ENCODE measurements around the gene TNFRSF21.
A peak's percentile ranks its signal among the peaks of the same experiment; 100 is the strongest.
"Not testable (repeated sequence)": the region's sequence is repeated elsewhere in the genome, so short reads cannot be mapped to it uniquely, and the experiment has no call there.

TNFRSF21 gene

GRCh38 chr6:47309291-47310130 lies at the start of gene TNFRSF21:
TNFRSF21 (minus strand) TSS chr6:47309905; CDS start chr6:47309511, 394 bp downstream.
- peak; percentile 40 to 77 (median 56) for DNase-seq

- no peak for DNase-seq
Observed at GRCh38 chr6:47358440-47359225, 48.9 kb upstream of the TNFRSF21 start.

- no peak for DNase-seq
Observed at GRCh38 chr6:47357827-47358226, 48.1 kb upstream of the TNFRSF21 start.

GRCh38 chr6:47355496-47355895 lies 45.8 kb upstream of the TNFRSF21 start:
- DNase-seq: no peak

- no peak for DNase-seq
Observed at GRCh38 chr6:47353871-47354270, 44.2 kb upstream of the TNFRSF21 start.

- no peak for DNase-seq
Observed at GRCh38 chr6:47352966-47353365, 43.3 kb upstream of the TNFRSF21 start.

- DNase-seq: no peak
Observed at GRCh38 chr6:47352194-47352920, 42.7 kb upstream of the TNFRSF21 start.

- no peak for DNase-seq
Observed at GRCh38 chr6:47351621-47352020, 41.9 kb upstream of the TNFRSF21 start.

- no peak for DNase-seq
Observed at GRCh38 chr6:47349931-47350330, 40.2 kb upstream of the TNFRSF21 start.

GRCh38 chr6:47348316-47348863 lies 38.7 kb upstream of the TNFRSF21 start:
- no peak for DNase-seq

- no peak for DNase-seq
Observed at GRCh38 chr6:47345761-47346160, 36.1 kb upstream of the TNFRSF21 start.

GRCh38 chr6:47344022-47344421 lies 34.3 kb upstream of the TNFRSF21 start:
- no peak for DNase-seq

- DNase-seq: no peak
Observed at GRCh38 chr6:47343600-47343999, 33.9 kb upstream of the TNFRSF21 start.

GRCh38 chr6:47342824-47343223 lies 33.1 kb upstream of the TNFRSF21 start:
- no peak for DNase-seq

GRCh38 chr6:47337519-47337918 lies 27.8 kb upstream of the TNFRSF21 start:
- DNase-seq: no peak

GRCh38 chr6:47336334-47336733 lies 26.6 kb upstream of the TNFRSF21 start:
- no peak for DNase-seq

- no peak for DNase-seq
Observed at GRCh38 chr6:47335466-47335865, 25.8 kb upstream of the TNFRSF21 start.

GRCh38 chr6:47334334-47334733 lies 24.6 kb upstream of the TNFRSF21 start:
- no peak for DNase-seq

- DNase-seq: not testable (repeated sequence)
Observed at GRCh38 chr6:47328606-47329005, 18.9 kb upstream of the TNFRSF21 start.

GRCh38 chr6:47328139-47328538 lies 18.4 kb upstream of the TNFRSF21 start:
- not testable (repeated sequence) for DNase-seq

GRCh38 chr6:47323887-47324286 lies 14.2 kb upstream of the TNFRSF21 start:
- DNase-seq: no peak

- no peak for DNase-seq
Observed at GRCh38 chr6:47323321-47323720, 13.6 kb upstream of the TNFRSF21 start.

- DNase-seq: no peak
Observed at GRCh38 chr6:47321577-47321976, 11.9 kb upstream of the TNFRSF21 start.

Measured in stimulated activated naive CD4-positive, alpha-beta T cell (primary cell).